ENCODE results near the gene PRKCE. TPM values are rescaled to one million over a fixed set of nuclear protein-coding genes. Genes with fewer than 3 reads are reported as not detected.
A peak's percentile ranks its signal among the peaks of the same experiment; 100 is the strongest.

The PRKCE gene
- polyA plus RNA-seq, 1 experiment = 16.7 TPM

GRCh38 chr2:45892757-45893156 is 241.3 kb downstream of the PRKCE start:
- ChIA-PET CTCF (interaction anchor here (0.8 kb wide), 1 partner anchor 12 kb away, joined by 3 read pairs; no protein-coding TSS in a partner anchor), POLR2A (no interaction called here)
- Histone ChIP-seq H3K27ac (ENCODE audit: low read depth, low read length) (no peak overlapping the region), H3K27me3 (ENCODE audit: control insufficient read depth, insufficient read depth, low read length) (no peaks in the 10 kb centered on the region), H3K4me3 (ENCODE audit: low read depth, low read length) (no peak overlapping the region), H3K9me3 (ENCODE audit: control insufficient read depth, insufficient read depth, low read length) (no peaks in the 10 kb centered on the region)
- DNase-seq (ENCODE audit: low read depth, low spot score) = no peak
- no peak for TF ChIP-seq CTCF (IDR thresholded peaks at IDR 0.05; ENCODE audit: low read depth, low read length)

DNA sequence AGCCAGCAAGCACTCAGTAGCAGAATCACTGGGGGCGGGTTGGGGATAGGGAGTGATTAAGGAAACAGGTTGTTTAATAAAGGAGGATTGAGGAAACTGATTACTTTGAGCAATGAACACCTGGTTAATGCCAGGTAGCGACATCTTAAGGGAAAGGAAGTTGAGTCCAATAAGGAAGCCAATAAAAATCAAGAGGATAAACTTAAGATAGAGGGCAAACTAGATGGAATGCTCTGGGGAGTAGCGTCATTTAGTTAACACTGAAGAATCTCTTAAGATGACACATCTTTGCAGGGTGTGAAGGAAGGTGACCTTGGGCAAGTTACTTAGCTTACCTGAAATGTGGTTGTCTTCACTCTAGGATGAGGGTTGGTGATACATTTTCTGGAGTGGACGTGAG is 242.7 kb downstream of the PRKCE start:
- DNase-seq (ENCODE audit: low read depth, low spot score) = no peak
- Histone ChIP-seq H3K27me3 (ENCODE audit: control insufficient read depth, insufficient read depth, low read length) (no peaks in the 10 kb centered on the region), H3K27ac (ENCODE audit: low read depth, low read length) (no peak overlapping the region), H3K4me3 (ENCODE audit: low read depth, low read length) (no peak overlapping the region), H3K9me3 (ENCODE audit: control insufficient read depth, insufficient read depth, low read length) (no peaks in the 10 kb centered on the region)
- POLR2A ChIA-PET = no interaction called here
- TF ChIP-seq CTCF (IDR thresholded peaks at IDR 0.05; ENCODE audit: low read depth, low read length) = no peak
- CTCF ChIA-PET = interaction anchor here (1.6 kb wide), 1 partner anchor 115 kb away, joined by 4 read pairs; no protein-coding TSS in a partner anchor

DNA sequence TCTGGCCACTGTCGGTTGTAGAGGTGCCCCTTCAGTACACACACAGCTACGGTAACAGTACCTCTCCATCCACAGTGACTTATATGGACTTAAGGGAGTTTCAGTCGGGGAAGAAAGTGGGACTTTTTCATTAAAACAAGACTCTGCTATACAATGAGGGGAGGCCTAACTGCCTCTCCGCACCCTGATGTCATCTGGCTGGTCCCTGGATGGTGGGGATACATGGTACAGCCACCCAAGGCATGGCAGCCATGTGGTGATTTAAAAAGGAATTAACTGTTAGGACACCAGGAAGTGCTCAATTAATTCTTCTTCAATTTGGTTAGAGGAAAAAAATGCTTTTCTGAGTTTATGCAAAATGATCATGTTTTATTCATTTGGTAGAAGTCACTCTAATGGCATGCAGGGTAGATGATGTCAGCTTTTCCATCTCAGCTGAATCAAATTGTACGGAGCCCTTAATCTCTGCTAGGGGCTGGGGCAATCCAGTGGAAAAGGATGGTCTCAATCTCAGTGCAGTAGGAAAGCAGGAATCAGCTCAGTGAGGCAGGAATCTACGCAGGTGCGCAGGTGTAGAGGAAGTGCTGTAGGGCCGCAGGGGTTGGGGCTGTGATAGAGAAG is 243.9 kb downstream of the PRKCE start:
- Histone ChIP-seq H3K27me3 (ENCODE audit: control insufficient read depth, insufficient read depth, low read length) (no peaks in the 10 kb centered on the region), H3K27ac (ENCODE audit: low read depth, low read length) (peak overlapping the region; percentile 68), H3K4me3 (ENCODE audit: low read depth, low read length) (no peak overlapping the region), H3K9me3 (ENCODE audit: control insufficient read depth, insufficient read depth, low read length) (no peaks in the 10 kb centered on the region)
- DNase-seq (ENCODE audit: low read depth, low spot score) = peak; percentile 36
- ChIA-PET CTCF (interaction anchor here (1.6 kb wide), 1 partner anchor 116 kb away, joined by 4 read pairs; no protein-coding TSS in a partner anchor), POLR2A (no interaction called here)
- no peak for TF ChIP-seq CTCF (IDR thresholded peaks at IDR 0.05; ENCODE audit: low read depth, low read length)

GRCh38 chr2:45896311-45896710 is 244.8 kb downstream of the PRKCE start:
- POLR2A ChIA-PET = no interaction called here

More at GRCh38 chr2:45896311-45896710, 244.8 kb downstream of the PRKCE start:
- Histone ChIP-seq H3K27me3 (ENCODE audit: control insufficient read depth, insufficient read depth, low read length) (no peaks in the 10 kb centered on the region), H3K9me3 (ENCODE audit: control insufficient read depth, insufficient read depth, low read length) (no peaks in the 10 kb centered on the region), H3K27ac (ENCODE audit: low read depth, low read length) (no peak overlapping the region), H3K4me3 (ENCODE audit: low read depth, low read length) (no peak overlapping the region)
- no peak for TF ChIP-seq CTCF (IDR thresholded peaks at IDR 0.05; ENCODE audit: low read depth, low read length)
- no peak for DNase-seq (ENCODE audit: low read depth, low spot score)
- CTCF ChIA-PET = no interaction called here
